ENCODE data around the gene EPHB2.

Gene EPHB2

GRCh38 chr1:22816803-22817202 is 106.2 kb downstream of the EPHB2 start:
- no peak for DNase-seq (ENCODE audit: low read depth)
- H3K4me3 ChIP-seq (ENCODE audit: low read depth, low read length) = no peak overlapping the region
- TF ChIP-seq POLR2A (IDR thresholded peaks at IDR 0.05; ENCODE audit: extremely low read depth, insufficient read length) = no peak
- TF ChIP-seq MYC (IDR thresholded peaks at IDR 0.05; ENCODE audit: low read depth, low read length) = no peak
- TF ChIP-seq CTCF (IDR thresholded peaks at IDR 0.05; ENCODE audit: low read depth, low read length) = no peak
- TF ChIP-seq MAX (IDR thresholded peaks at IDR 0.05; ENCODE audit: low read depth, low read length) = no peak

- H3K4me3 ChIP-seq (ENCODE audit: low read depth, low read length) = no peak overlapping the region
- TF ChIP-seq MAX (IDR thresholded peaks at IDR 0.05; ENCODE audit: low read depth, low read length) (no peak), MYC (IDR thresholded peaks at IDR 0.05; ENCODE audit: low read depth, low read length) (no peak), POLR2A (IDR thresholded peaks at IDR 0.05; ENCODE audit: extremely low read depth, insufficient read length) (no peak), CTCF (IDR thresholded peaks at IDR 0.05; ENCODE audit: low read depth, low read length) (no peak)
- no peak for DNase-seq (ENCODE audit: low read depth)
Measured at GRCh38 chr1:22817462-22817861, 106.8 kb downstream of the EPHB2 start.

- no peak for TF ChIP-seq MYC (IDR thresholded peaks at IDR 0.05; ENCODE audit: low read depth, low read length)
- peak; percentile 40; the same call in 1 of the 2 replicates for TF ChIP-seq MAX (IDR thresholded peaks at IDR 0.05; ENCODE audit: low read depth, low read length)
- TF ChIP-seq POLR2A (IDR thresholded peaks at IDR 0.05; ENCODE audit: extremely low read depth, insufficient read length) = no peak
- no peak for TF ChIP-seq CTCF (IDR thresholded peaks at IDR 0.05; ENCODE audit: low read depth, low read length)
- H3K4me3 ChIP-seq (ENCODE audit: low read depth, low read length) = no peak overlapping the region
- DNase-seq (ENCODE audit: low read depth) = no peak
Measured at GRCh38 chr1:22818061-22818770, 107.6 kb downstream of the EPHB2 start.

- TF ChIP-seq MAX (IDR thresholded peaks at IDR 0.05; ENCODE audit: low read depth, low read length) (no peak), MYC (IDR thresholded peaks at IDR 0.05; ENCODE audit: low read depth, low read length) (no peak), POLR2A (IDR thresholded peaks at IDR 0.05; ENCODE audit: extremely low read depth, insufficient read length) (no peak), CTCF (IDR thresholded peaks at IDR 0.05; ENCODE audit: low read depth, low read length) (no peak)
Measured at GRCh38 chr1:22819361-22819760, 108.7 kb downstream of the EPHB2 start.

DNA sequence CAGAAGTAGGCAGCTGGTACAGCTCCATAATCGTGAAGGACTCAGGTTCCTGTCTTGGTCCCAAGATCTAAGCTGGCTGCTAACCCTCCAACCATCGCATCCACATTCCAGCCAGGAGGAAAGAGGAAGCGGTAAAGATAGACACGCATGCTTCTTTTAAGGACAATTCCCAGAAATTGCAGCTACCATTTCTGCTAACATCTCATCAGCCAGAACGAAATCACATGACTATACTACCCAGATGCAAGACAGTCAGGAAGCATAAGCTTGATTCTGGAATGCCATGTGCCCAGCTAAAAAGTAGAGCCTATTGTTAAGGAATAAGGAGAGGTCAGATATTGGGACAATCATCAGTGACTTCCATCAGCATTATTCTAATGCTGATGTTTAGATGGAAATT is 110.4 kb downstream of the EPHB2 start:
- no peak for DNase-seq (ENCODE audit: low read depth)
- TF ChIP-seq POLR2A (IDR thresholded peaks at IDR 0.05; ENCODE audit: extremely low read depth, insufficient read length) (no peak), MYC (IDR thresholded peaks at IDR 0.05; ENCODE audit: low read depth, low read length) (no peak), CTCF (IDR thresholded peaks at IDR 0.05; ENCODE audit: low read depth, low read length) (no peak), MAX (IDR thresholded peaks at IDR 0.05; ENCODE audit: low read depth, low read length) (no peak)
- H3K4me3 ChIP-seq (ENCODE audit: low read depth, low read length) = no peak overlapping the region

More at GRCh38 chr1:22819361-22819760, 108.7 kb downstream of the EPHB2 start:
- no peak overlapping the region for H3K4me3 ChIP-seq (ENCODE audit: low read depth, low read length)
- peak; percentile 28 for DNase-seq (ENCODE audit: low read depth)
